ENCODE data around the gene TMEM232. TPM values are rescaled to one million over a fixed set of nuclear protein-coding genes. Genes with fewer than 3 reads are reported as not detected.
"Not testable (repeated sequence)": the region's sequence is repeated elsewhere in the genome, so short reads cannot be mapped to it uniquely, and the experiment has no call there.

Gene TMEM232
- total RNA-seq, 4 donors from 2014 or later, result 1.9 to 3.6 (median 2.5) TPM

GRCh38 chr5:110736753-110737152 lies 10.3 kb upstream of the TMEM232 start:
- DNase-seq (ENCODE audit: low spot score) (no peak), ATAC-seq (ENCODE audit: low FRiP score) (no peak)
- no peak for TF ChIP-seq CTCF (IDR thresholded peaks at IDR 0.05)

GRCh38 chr5:110735556-110735955 lies 9.1 kb upstream of the TMEM232 start:
- ATAC-seq (ENCODE audit: low FRiP score) (no peak), DNase-seq (ENCODE audit: low spot score) (no peak)
- TF ChIP-seq CTCF (IDR thresholded peaks at IDR 0.05), result no peak

GRCh38 chr5:110734101-110734500 lies 7.6 kb upstream of the TMEM232 start:
- ATAC-seq (ENCODE audit: low FRiP score), result no peak

GRCh38 chr5:110731499-110731898 lies 5.0 kb upstream of the TMEM232 start:
- DNase-seq (ENCODE audit: low spot score); ATAC-seq (ENCODE audit: low FRiP score): not testable (repeated sequence)

More at GRCh38 chr5:110734101-110734500, 7.6 kb upstream of the TMEM232 start:
- no peak for DNase-seq (ENCODE audit: low spot score)
- no peak for TF ChIP-seq CTCF (IDR thresholded peaks at IDR 0.05)

GRCh38 chr5:110727025-110727314 lies 499 bp upstream of the TMEM232 start:
- TF ChIP-seq CTCF (IDR thresholded peaks at IDR 0.05), result no peak
- DNase-seq (ENCODE audit: low spot score), result no peak
- ATAC-seq (ENCODE audit: low FRiP score), result peak; percentile 21

- ATAC-seq (ENCODE audit: low FRiP score) (no peak), DNase-seq (ENCODE audit: low spot score) (no peak)
- TF ChIP-seq CTCF (IDR thresholded peaks at IDR 0.05), result no peak
Measured at GRCh38 chr5:110718311-110718710, 8.2 kb downstream of the TMEM232 start.

- no peak for TF ChIP-seq CTCF (IDR thresholded peaks at IDR 0.05)
- no peak for ATAC-seq (ENCODE audit: low FRiP score)
Measured at GRCh38 chr5:110716247-110717245, 9.9 kb downstream of the TMEM232 start.

More at GRCh38 chr5:110716247-110717245, 9.9 kb downstream of the TMEM232 start:
- no peak for DNase-seq (ENCODE audit: low spot score)
